ENCODE results near the gene GLMP.

- TF ChIP-seq POLR2A (IDR thresholded peaks at IDR 0.05), result no peak
- TF ChIP-seq, protein P1, sequence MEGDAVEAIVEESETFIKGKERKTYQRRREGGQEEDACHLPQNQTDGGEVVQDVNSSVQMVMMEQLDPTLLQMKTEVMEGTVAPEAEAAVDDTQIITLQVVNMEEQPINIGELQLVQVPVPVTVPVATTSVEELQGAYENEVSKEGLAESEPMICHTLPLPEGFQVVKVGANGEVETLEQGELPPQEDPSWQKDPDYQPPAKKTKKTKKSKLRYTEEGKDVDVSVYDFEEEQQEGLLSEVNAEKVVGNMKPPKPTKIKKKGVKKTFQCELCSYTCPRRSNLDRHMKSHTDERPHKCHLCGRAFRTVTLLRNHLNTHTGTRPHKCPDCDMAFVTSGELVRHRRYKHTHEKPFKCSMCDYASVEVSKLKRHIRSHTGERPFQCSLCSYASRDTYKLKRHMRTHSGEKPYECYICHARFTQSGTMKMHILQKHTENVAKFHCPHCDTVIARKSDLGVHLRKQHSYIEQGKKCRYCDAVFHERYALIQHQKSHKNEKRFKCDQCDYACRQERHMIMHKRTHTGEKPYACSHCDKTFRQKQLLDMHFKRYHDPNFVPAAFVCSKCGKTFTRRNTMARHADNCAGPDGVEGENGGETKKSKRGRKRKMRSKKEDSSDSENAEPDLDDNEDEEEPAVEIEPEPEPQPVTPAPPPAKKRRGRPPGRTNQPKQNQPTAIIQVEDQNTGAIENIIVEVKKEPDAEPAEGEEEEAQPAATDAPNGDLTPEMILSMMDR (IDR thresholded peaks at IDR 0.05), result no peak
Observed at GRCh38 chr1:156289857-156290256, 5.6 kb downstream of the GLMP start.
